ENCODE data around the gene ASCL5.

ASCL5 gene

GRCh38 chr1:201080135-201080534 is 46.8 kb downstream of the ASCL5 start:
- no peak for DNase-seq

- no peak for DNase-seq
Observed at GRCh38 chr1:201077736-201078135, 49.2 kb downstream of the ASCL5 start.

GRCh38 chr1:201077116-201077515 is 49.9 kb downstream of the ASCL5 start:
- no peak for DNase-seq

- no peak for DNase-seq
Observed at GRCh38 chr1:201076092-201076491, 50.9 kb downstream of the ASCL5 start.

GRCh38 chr1:201074018-201074417 is 53.0 kb downstream of the ASCL5 start:
- no peak for DNase-seq

- no peak for DNase-seq
Observed at GRCh38 chr1:201072922-201073321, 54.1 kb downstream of the ASCL5 start.

GRCh38 chr1:201072149-201072548 is 54.8 kb downstream of the ASCL5 start:
- no peak for DNase-seq

GRCh38 chr1:201069636-201070035 is 57.3 kb downstream of the ASCL5 start:
- no peak for DNase-seq

- no peak for DNase-seq
Observed at GRCh38 chr1:201068976-201069375, 58.0 kb downstream of the ASCL5 start.

GRCh38 chr1:201066986-201067385 is 60.0 kb downstream of the ASCL5 start:
- no peak for DNase-seq

- no peak for DNase-seq
Observed at GRCh38 chr1:201065686-201066085, 61.3 kb downstream of the ASCL5 start.

GRCh38 chr1:201064806-201065205 is 62.2 kb downstream of the ASCL5 start:
- DNase-seq = no peak

Data from CD4-positive, alpha-beta T cell treated with Interleukin-21 for 1 hour (primary cell).